ENCODE data around the gene PLA2G4A.

- no peak for TF ChIP-seq POLR2A (IDR thresholded peaks at IDR 0.05; ENCODE audit: low read depth, low read length)
- TF ChIP-seq POLR2AphosphoS5 (IDR thresholded peaks at IDR 0.05; ENCODE audit: low read depth, low read length) = no peak
- TF ChIP-seq TAF1 (IDR thresholded peaks at IDR 0.05; ENCODE audit: borderline replicate concordance, low read depth, low read length) = no peak
These were observed 174.6 kb downstream of the PLA2G4A start for GRCh38 chr1:187003353-187003752.
